GM20000 (cell line): ENCODE results near the gene AVPR2.

Experiments used
- DNase-seq: peaks from one replicate; pipeline ENCODE4 v3.0.0; 2012; ENCODE audit warnings: low spot score
- TF ChIP-seq, protein P1 (sequence below): IDR thresholded peaks from 2 replicates; pipeline ENCODE4 v1.5.1; 2012; ENCODE audit warnings: mild to moderate bottlenecking, control low read depth; ENCODE audit errors: extremely low read depth, missing control alignments

AVPR2 gene

DNA sequence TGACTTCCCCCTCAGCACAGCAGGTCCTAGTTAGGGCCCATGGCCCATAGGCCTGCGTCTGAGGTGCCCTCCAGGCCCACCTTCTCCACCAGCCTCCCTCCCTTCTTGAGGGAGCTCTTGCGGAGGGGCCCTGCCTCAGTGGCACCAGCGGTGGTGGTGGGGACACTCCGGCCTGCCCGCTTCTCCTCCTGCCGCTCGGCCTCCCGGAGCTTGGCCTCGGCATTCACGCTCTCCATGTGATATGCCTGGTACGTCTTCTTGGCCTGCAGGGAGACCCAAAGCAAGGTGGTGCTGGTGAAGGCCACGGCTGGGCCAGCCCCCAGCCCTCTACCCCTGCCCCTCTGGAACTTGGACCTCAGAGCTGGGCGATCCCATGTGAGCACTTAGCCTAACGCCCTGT lies 16.1 kb downstream of the AVPR2 start:
- DNase-seq: no peak
- TF ChIP-seq, protein P1, sequence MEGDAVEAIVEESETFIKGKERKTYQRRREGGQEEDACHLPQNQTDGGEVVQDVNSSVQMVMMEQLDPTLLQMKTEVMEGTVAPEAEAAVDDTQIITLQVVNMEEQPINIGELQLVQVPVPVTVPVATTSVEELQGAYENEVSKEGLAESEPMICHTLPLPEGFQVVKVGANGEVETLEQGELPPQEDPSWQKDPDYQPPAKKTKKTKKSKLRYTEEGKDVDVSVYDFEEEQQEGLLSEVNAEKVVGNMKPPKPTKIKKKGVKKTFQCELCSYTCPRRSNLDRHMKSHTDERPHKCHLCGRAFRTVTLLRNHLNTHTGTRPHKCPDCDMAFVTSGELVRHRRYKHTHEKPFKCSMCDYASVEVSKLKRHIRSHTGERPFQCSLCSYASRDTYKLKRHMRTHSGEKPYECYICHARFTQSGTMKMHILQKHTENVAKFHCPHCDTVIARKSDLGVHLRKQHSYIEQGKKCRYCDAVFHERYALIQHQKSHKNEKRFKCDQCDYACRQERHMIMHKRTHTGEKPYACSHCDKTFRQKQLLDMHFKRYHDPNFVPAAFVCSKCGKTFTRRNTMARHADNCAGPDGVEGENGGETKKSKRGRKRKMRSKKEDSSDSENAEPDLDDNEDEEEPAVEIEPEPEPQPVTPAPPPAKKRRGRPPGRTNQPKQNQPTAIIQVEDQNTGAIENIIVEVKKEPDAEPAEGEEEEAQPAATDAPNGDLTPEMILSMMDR: no peak

DNA sequence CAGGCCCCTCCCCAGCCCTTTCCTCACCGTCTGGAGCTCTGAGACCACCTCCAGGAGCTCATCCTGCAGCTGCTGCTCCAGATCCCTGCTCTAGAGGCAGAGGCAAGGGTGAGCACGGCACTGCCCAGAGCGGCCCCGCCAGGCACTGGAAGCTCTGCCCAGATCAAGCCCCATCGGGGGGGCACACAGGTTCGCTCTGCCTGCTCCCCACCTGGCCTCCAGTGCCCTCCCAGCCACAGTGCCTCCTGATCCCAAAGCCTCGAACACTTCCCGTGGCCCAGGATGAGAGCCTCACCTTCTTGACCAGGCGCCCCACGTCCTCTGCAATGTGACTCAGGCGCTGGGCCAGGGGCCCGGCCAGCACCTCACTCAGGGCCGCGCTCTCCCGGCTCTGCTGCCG lies 16.6 kb downstream of the AVPR2 start:
- TF ChIP-seq, protein P1: no peak
- DNase-seq: no peak

DNA sequence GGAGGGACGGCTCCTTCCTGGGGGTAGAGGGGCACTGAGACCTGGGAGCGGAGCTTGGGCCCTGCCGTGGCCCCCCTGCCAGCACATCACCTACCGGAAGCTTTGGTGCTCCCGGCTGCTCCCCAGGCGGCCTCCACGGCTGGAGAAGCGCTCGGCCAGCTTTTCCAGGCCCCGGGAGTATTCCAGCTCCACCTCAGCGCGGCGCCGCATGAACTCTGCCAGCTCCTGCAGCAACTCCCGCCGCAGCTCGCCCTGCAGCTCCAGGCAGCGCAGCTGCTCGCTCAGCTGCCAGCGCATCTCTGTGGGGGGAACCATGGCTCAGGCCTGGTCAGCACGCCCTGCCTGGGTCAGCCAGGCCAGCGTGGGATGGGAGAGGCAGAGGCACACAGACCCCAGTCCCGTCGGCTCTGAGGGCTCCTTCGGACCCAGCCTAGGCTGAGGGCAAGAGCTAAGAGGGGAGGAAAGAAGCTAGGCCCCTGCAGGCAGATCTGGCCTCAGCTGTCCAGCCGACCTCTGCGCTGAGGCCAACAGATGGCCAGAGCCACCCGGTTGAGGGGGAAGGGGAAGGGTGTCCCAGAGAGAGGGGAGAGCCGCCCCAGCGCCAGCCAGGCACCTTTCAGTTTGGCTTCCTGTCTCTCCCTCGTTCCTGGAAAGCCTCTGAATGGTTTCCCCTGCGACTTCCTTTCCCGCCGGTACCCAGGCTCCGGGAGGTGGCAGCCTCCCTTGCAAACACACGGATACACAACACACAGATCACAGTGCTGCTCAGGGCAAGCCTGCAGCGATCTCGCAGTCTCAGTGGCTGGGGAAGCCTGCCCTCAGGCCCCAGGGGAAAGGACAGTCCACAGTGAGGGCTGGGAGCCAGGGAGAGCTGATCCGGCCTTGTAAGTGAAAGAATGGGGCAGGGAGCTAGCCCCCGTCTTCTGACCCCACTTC lies 17.3 kb downstream of the AVPR2 start:
- DNase-seq: no peak
- TF ChIP-seq, protein P1: no peak

DNA sequence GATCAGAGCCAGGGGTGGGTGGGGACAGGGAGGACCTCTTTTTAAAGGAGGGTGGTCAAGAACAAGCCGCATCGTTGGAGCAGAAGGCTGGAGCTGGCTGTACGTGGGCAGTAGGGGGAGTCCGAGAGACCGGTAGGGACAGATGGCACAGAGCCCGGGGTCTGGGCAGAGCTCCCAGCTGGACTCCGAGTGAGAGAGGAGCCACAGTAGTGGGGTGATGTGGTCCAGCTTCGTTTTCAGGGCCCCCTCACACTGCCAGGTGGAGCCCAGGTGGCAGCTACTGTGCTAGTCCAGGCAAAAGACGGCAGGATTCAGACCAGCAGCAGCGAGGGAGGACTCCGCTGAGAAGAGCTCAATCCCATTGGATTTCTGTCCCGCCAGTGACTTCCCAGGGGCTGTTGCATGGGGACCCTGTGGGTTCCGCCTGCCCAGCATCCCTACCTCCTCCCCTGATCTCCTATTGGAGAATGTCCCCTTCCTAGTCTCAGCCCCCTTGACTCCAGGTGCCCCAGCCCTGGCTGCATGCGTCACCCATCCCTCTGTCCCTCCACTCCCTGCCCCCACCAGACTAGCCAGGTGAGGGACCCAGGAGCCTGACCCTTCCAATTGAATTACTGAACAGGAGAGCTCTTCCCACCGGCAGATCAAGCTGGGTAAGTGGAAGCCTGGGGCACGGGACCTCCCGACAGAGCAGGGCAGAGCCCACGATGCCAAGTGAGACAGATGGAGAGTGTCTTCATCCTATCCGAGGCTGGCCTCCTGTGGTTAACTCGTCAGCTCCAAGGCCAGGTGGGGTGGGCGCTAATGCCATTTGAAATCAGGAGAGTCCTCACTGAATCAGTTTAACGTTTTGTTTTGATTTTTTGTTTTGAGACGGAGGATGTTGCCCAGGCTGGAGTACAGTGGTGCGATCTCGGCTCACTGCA lies 18.7 kb downstream of the AVPR2 start:
- DNase-seq: peak; percentile 60
- TF ChIP-seq, protein P1: peak; percentile 17

DNA sequence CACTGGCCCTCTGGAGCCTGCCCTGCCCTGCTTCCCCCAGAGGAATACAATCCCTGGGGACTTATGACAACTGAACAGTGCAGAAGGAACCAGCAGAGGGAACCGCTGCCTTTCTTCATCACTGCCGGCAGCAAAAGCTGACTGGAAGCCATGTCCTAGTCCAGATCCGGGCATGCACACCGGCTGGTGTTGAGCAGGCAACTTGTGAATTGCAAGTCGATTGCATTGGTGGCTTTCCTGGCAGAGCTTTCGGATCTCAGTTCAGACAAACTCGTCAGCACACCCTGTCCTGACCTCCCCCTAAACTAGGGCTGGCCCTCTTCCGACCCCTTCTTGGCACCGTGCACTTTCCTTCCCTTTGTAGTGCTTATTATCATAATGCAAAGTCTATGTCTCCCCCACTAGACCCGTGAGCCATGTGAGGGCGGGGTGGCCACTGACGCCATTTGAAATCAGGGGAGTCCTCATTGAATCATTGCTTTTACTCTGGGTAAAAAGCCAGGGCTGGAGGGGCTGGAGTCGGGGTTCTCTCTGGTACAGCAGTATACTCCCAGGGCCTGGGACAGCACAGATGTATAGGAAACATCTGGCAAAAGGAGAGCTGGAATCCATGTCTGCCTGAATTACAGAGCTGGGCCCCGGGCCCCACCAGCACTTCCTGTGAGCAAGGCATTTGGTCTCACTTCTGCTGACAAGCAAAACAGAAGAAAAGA lies 19.8 kb downstream of the AVPR2 start:
- DNase-seq: peak; percentile 54
- TF ChIP-seq, protein P1: no peak

DNA sequence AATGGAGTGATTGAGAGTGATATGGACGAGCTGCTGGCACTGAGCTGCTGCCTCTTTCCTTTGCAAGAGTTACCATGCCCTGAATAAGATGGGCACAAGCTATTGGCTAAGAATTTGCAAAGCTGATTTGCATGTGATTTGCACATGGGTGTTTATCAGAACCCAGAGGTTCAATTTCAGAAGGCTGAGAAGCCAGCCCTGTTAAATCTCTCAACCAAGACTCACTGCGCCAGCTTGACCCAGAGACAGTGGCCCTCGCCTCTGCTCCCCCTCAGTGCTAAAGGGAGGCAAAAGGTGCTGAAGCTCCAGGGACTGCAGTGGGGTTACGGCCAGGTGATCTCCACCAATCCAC lies 20.9 kb downstream of the AVPR2 start:
- DNase-seq: peak; percentile 39

More for the DNA sequence above, 20.9 kb downstream of the AVPR2 start:
- TF ChIP-seq, protein P1: no peak
